K562 (cell line): Measurements from ENCODE around the gene SLC6A9. TPM values are rescaled to one million over a fixed set of nuclear protein-coding genes. Genes with fewer than 3 reads are reported as not detected.
A peak's percentile ranks its signal among the peaks of the same experiment; 100 is the strongest.

ENCODE experiments used
- ATAC-seq: fragments of 200-7000 bp; cut with Tn5 transposase; 3 replicates; pipeline ENCODE4 v1.9.1; 2020; ENCODE audit warnings: moderate library complexity
- BruUV-seq: library from RNA; stranded (reverse); fragments of 400-500 nt; replicated peaks from 2 replicates; lab custom pipeline; 2021; lab: Mats Ljungman, UMichigan
- CTCF ChIA-PET: fragments of 300-600 bp; formaldehyde crosslinking; extraction: SDS; loops from one replicate; lab custom pipeline; 2021; ENCODE audit warnings: low intra/inter-chr PET ratio; lab: Yijun Ruan, JAX
- POLR2A ChIA-PET: fragments of 300-600, 350-650 bp; sonication (Branson Sonifier 250); formaldehyde crosslinking; extraction: SDS; loops from one replicate; lab custom pipeline; 2021; ENCODE audit warnings: antibody characterized with exemption, inconsistent platforms; lab: Yijun Ruan, JAX
- DNase-seq, 4 experiments: peaks; one replicate each; pipeline versions ENCODE4 v3.0.0 to v3.0.0-alpha.2; 2011 to 2018; ENCODE audit warnings: low spot score in 3 of 4, mixed read lengths in 3 of 4; ENCODE audit errors: extremely low read depth in 1 of 4
- FAIRE-seq: peaks from 2 replicates; lab custom pipeline; 2011; peaks lifted over from hg19 to GRCh38; lab: Jason Lieb, UNC
- H2AFZ ChIP-seq: 2 replicates; pipeline ENCODE4 v1.6.0; 2011; ENCODE audit warnings: low read depth, low read length, control low read depth, inconsistent platforms
- H3K27ac ChIP-seq: fragments of 200-600 bp; 3 replicates; pipeline ENCODE4 v1.8.0; 2011; ENCODE audit warnings: low read depth, mild to moderate bottlenecking, control low read depth, inconsistent platforms, low read length, moderate library complexity, mixed read lengths; ENCODE audit errors: extremely low read depth
- H3K27me3 ChIP-seq, 2 experiments: fragments of 300-600 bp in 1 of 2; 2 replicates in 1 of 2; 3 replicates in 1 of 2; pipeline versions ENCODE4 v1.6.0 to v1.8.0; 2011; ENCODE audit warnings: inconsistent platforms in 2 of 2, low read length in 2 of 2, mild to moderate bottlenecking in 1 of 2, mixed read lengths in 1 of 2, moderate library complexity in 1 of 2; ENCODE audit not compliant: control insufficient read depth in 2 of 2, insufficient read depth in 2 of 2
- H3K36me3 ChIP-seq: fragments of 300-600 bp; 3 replicates; pipeline ENCODE4 v1.8.0; 2011; ENCODE audit warnings: mild to moderate bottlenecking, low read length, inconsistent platforms; ENCODE audit not compliant: control insufficient read depth, insufficient read depth
- H3K4me1 ChIP-seq, 2 experiments: fragments of 200-600 bp in 1 of 2; replicated peaks in 1 of 2; 2 replicates in 1 of 2; 3 replicates in 1 of 2; pipeline versions ENCODE4 v1.5.1 to v1.8.0; 2011; ENCODE audit warnings: inconsistent platforms in 2 of 2, low read length in 2 of 2, mild to moderate bottlenecking in 1 of 2, mixed read lengths in 1 of 2, moderate library complexity in 1 of 2; ENCODE audit not compliant: control insufficient read depth in 2 of 2, insufficient read depth in 2 of 2
- H3K4me2 ChIP-seq: 2 replicates; pipeline ENCODE4 v1.6.1; 2011; ENCODE audit warnings: low read length, control low read depth, inconsistent platforms, mixed read lengths; ENCODE audit not compliant: insufficient read depth
- H3K4me3 ChIP-seq: fragments of 200-600 bp; sonication (generic), shearing (Covaris generic); 2 replicates; pipeline ENCODE4 v1.5.1; 2016; ENCODE audit warnings: control low read depth, inconsistent platforms
- H3K79me2 ChIP-seq: fragments of 200-600 bp; 3 replicates; pipeline ENCODE4 v1.8.0; 2011; ENCODE audit warnings: low read length, inconsistent platforms; ENCODE audit not compliant: control insufficient read depth, insufficient read depth
- H3K9ac ChIP-seq, 2 experiments: 2 replicates each; pipeline versions ENCODE4 v1.6.0 to v1.6.1; 2011; ENCODE audit warnings: low read depth in 2 of 2, low read length in 2 of 2, control low read depth in 1 of 2, inconsistent platforms in 1 of 2, mild to moderate bottlenecking in 1 of 2, mixed read lengths in 1 of 2; ENCODE audit not compliant: insufficient read depth in 1 of 2
- H3K9me1 ChIP-seq: one replicate; pipeline ENCODE4 v1.6.0; 2011; ENCODE audit warnings: inconsistent platforms, mild to moderate bottlenecking, low read length, moderate library complexity; ENCODE audit not compliant: control insufficient read depth, insufficient read depth
- H3K9me3 ChIP-seq: replicated peaks from 2 replicates; pipeline ENCODE4 v1.5.1; 2011; ENCODE audit warnings: low read depth, low read length, inconsistent platforms; ENCODE audit not compliant: control insufficient read depth, insufficient read depth
- H4K20me1 ChIP-seq: replicated peaks from 2 replicates; pipeline ENCODE4 v1.6.1; 2011; ENCODE audit warnings: low read length, inconsistent platforms, mixed read lengths; ENCODE audit not compliant: control insufficient read depth, insufficient read depth
- CXXC5 ChIP-seq: fragments of 250-450 bp; sonication (Bioruptor Pico); IDR thresholded peaks from 2 replicates; pipeline ENCODE4 v1.8.0; 2022; ENCODE audit warnings: inconsistent platforms, mild to moderate bottlenecking, moderate library complexity
- DPF2 ChIP-seq: fragments of 450-650 bp; IDR thresholded peaks from 2 replicates; pipeline ENCODE4 v1.6.1; 2016
- E2F3 ChIP-seq: fragments of 250-450 bp; sonication (Bioruptor Pico); IDR thresholded peaks from 2 replicates; pipeline ENCODE4 v1.4.0; 2020; ENCODE audit warnings: mild to moderate bottlenecking
- NEUROD1 ChIP-seq: fragments of 150-350 bp; IDR thresholded peaks from 2 replicates; pipeline ENCODE4 v1.6.1; 2014; ENCODE audit warnings: borderline replicate concordance, low read length, low read depth; ENCODE audit not compliant: partially characterized antibody
- PHF8 ChIP-seq: fragments of 200-600 bp; sonication (generic); IDR thresholded peaks from 2 replicates; pipeline ENCODE4 v1.6.1; 2012; ENCODE audit warnings: mixed run types, mild to moderate bottlenecking, inconsistent platforms, low read length, moderate library complexity, borderline replicate concordance
- POLR2G ChIP-seq: fragments of 200-400 bp; formaldehyde crosslinking; IDR thresholded peaks from 2 replicates; pipeline ENCODE4 v1.6.1; 2017; ENCODE audit warnings: low read depth, mild to moderate bottlenecking, antibody characterized with exemption, low read length, moderate library complexity
- RBBP5 ChIP-seq: fragments of 200-600 bp; sonication (generic); IDR thresholded peaks from 2 replicates; pipeline ENCODE4 v1.6.1; 2012; ENCODE audit warnings: borderline replicate concordance, mild to moderate bottlenecking, low read length, control low read depth, inconsistent platforms; ENCODE audit not compliant: insufficient read depth, poor library complexity, severe bottlenecking
- SNIP1 ChIP-seq: fragments of 450-650 bp; IDR thresholded peaks from 2 replicates; pipeline ENCODE4 v1.7.1; 2017; ENCODE audit warnings: low read depth, mild to moderate bottlenecking
- TGIF2 ChIP-seq: sonication (generic); formaldehyde crosslinking; IDR thresholded peaks from 2 replicates; pipeline ENCODE4 v1.8.1; 2022; ENCODE audit warnings: mild to moderate bottlenecking, missing genetic modification reagents, moderate library complexity
- WHSC1 ChIP-seq: IDR thresholded peaks from one replicate; pipeline ENCODE4 v1.6.1; 2012; ENCODE audit warnings: low read length, control low read depth, inconsistent platforms
- ZFP1 ChIP-seq: fragments of 450-650 bp; formaldehyde crosslinking; IDR thresholded peaks from 2 replicates; pipeline ENCODE4 v1.4.0; 2020; ENCODE audit warnings: mild to moderate bottlenecking, mixed read lengths
- ZNF121 ChIP-seq: sonication (generic); formaldehyde crosslinking; conservative IDR thresholded peaks from 2 replicates; pipeline ENCODE4 v1.8.0; 2022; ENCODE audit warnings: missing genetic modification reagents
- ZSCAN32 ChIP-seq: fragments of 450-650 bp; formaldehyde crosslinking; IDR thresholded peaks from 2 replicates; pipeline ENCODE4 v1.4.0; 2020; ENCODE audit warnings: mild to moderate bottlenecking, moderate library complexity
- WGBS: fragments of 100-300 bp; shearing (Covaris generic); methylation state at CpG from one replicate; pipeline ENCODE4 v1.1.6; 2016; ENCODE audit warnings: low coverage, mixed read lengths; ENCODE audit not compliant: insufficient coverage; ENCODE audit errors: missing lambda C conversion rate; 5-methylcytosine and 5-hydroxymethylcytosine counted together
- in situ Hi-C: fragments of 300-500 bp; cut with MboI; formaldehyde crosslinking; loops from 4 replicates; pipeline ENCODE4 v1.15.0; 2018; ENCODE audit warnings: inconsistent platforms, mixed read lengths
- intact Hi-C: fragments of 100-400 bp; cut with micrococcal nuclease; formaldehyde crosslinking; loops from 2 replicates; pipeline ENCODE4 v1.14.2; 2022
- polyA plus RNA-seq, 8 experiments: library from polyadenylated mRNA; depleted of rRNA in 4 of 8; stranded (reverse) in 5 of 8; unstranded in 3 of 8; fragments of >200 nt; fragmentation: Nextera tagmentation in 2 of 8; fragmentation: Illumina TruSeq in 1 of 8; extraction: Ambion mirVana in 2 of 8; extraction: Trizol in 1 of 8; gene quantifications; 2 replicates each; pipeline versions ENCODE4 v1.2.1 to v1.2.3, GENCODE V29; 2011 to 2014; ENCODE audit warnings: inconsistent platforms in 1 of 8, missing spikeins in 1 of 8
- total RNA-seq, 7 experiments: library from RNA; depleted of rRNA in 6 of 7; stranded (reverse); fragments of >200 nt in 6 of 7; fragmentation: Illumina TruSeq in 2 of 7; extraction: Trizol in 2 of 7; gene quantifications; 2 replicates each; pipeline versions ENCODE4 v1.2.1 to v1.2.3, GENCODE V29; 2011 to 2021; ENCODE audit warnings: low replicate concordance in 1 of 7
- TF ChIP-seq, protein P1 (sequence below), 2 experiments: fragments of 200-800 bp in 1 of 2; sonication (Bioruptor generic) in 1 of 2; sonication (generic) in 1 of 2; formaldehyde crosslinking in 1 of 2; IDR thresholded peaks in 1 of 2; conservative IDR thresholded peaks in 1 of 2; 2 replicates each; pipeline versions ENCODE4 v1.5.0 to v1.6.1; 2016 to 2020; ENCODE audit warnings: missing compliant biosample characterization in 1 of 2, missing genetic modification characterization in 1 of 2, missing genetic modification reagents in 1 of 2
- TF ChIP-seq, protein P2 (sequence below): IDR thresholded peaks from 2 replicates; pipeline ENCODE4 v1.6.1; 2016; ENCODE audit warnings: missing genetic modification characterization, missing compliant biosample characterization
- TF ChIP-seq, protein P3 (sequence below): fragments of 450-650 bp; formaldehyde crosslinking; IDR thresholded peaks from 2 replicates; pipeline ENCODE4 v1.4.0; 2022; ENCODE audit warnings: missing genetic modification characterization

SLC6A9 gene
- total and polyA plus RNA-seq, 9 of the 15 experiments (the other 6 are each of a cell fraction or from before 2014, with no cell fraction given) = 0.17 to 18.7 (median 2.9) TPM

DNA sequence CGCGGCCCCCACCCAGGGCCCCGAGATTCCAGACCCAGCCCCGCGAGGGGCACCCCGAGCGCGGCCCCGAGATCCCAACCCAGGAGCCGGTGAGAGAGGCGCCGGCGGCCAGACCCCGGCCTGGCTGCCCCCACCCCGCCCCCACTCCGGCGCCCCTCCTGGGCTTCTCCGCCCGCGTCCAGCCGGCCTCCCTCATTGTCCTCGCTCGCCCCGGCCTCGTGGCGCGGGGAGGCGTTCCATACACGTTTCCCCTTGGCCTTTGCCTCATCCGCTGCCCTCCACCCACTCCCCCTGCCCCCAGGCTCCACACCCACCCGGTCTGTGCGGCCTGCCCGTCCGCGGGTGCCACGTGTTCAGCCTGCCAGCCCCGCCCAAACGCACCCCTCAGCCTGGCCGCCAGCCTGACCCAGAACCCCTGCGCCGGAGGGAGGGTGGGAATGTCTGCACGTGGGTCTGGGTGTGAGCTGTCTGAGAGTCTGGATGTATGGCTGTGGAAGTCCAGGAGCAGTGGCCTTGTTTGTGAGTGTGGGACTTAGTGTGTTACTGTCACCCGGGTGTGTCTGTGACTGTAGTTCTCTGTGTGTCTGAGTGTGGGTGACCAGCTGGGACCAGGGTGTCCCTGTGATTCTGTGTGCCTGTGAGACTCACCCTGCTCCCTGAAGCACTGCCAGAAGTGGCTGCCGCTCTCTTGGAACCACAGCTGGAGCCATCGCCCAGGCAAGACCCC lies 51.6 kb downstream of the SLC6A9 start (continued):
- TF ChIP-seq ZNF121 (CRISPR knock-in tag) = no peak
- peak; percentile 39; the same call in 1 of the 2 replicates for TF ChIP-seq DPF2
- TF ChIP-seq ZSCAN32 (CRISPR knock-in tag) = no peak

DNA sequence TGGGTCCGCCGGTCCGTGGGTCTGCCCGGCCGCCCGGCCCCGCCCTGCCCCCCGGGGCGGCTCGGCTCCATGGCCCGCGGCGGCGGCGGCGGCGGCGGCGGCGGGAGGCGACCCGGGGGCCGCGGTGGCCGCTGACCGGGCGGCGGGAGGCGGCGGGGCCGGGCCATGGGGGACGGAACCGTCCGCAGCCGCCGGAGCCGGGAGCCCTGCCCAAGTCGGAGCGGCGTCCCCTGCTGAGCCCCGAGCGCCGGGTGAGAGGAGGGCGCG lies 52.1 kb downstream of the SLC6A9 start:
- ATAC-seq = no peak
- Histone ChIP-seq H3K79me2 (peaks cover 81% of the 10 kb centered on the region), H3K27me3 (no peaks in the 10 kb centered on the region), H3K4me1 (peaks cover 48 to 86% of the 10 kb centered on the region in 2 experiments), H3K27ac (peak overlapping the region; percentile 79; the same call in 1 of the 3 replicates), H3K4me3 (peak overlapping the region; percentile 47), H4K20me1 (peaks cover 33% of the 10 kb centered on the region), H3K36me3 (peaks cover 68% of the 10 kb centered on the region), H3K9ac (peak overlapping the region; percentile 75 to 99; a peak in 3 of 4 replicates), H3K9me3 (no peaks in the 10 kb centered on the region), H3K9me1 (peaks cover 21% of the 10 kb centered on the region), H2AFZ (no peak overlapping the region), H3K4me2 (peak overlapping the region; percentile 86; the same call in 1 of the 2 replicates)
- no peak for FAIRE-seq
- no TSS peak for BruUV-seq
- in situ Hi-C loops = no loop called here
- ChIA-PET POLR2A (interaction anchor here (1.1 kb wide), 1 partner anchor 11 kb away, joined by 3 read pairs; no protein-coding TSS in a partner anchor), CTCF (interaction anchor here (0.6 to 1.1 kb wide), 2 partner anchors 47 to 57 kb away, joined by 3 to 5 read pairs; no protein-coding TSS in a partner anchor)
- no CpG with 5 or more reads among the region's 45 CpGs for WGBS
- intact Hi-C loops = no loop called here
- DNase-seq = no peak
- no peak for TF ChIP-seq WHSC1
- peak; percentile 10; the same call in 1 of the 2 replicates for TF ChIP-seq POLR2G
- TF ChIP-seq E2F3 (CRISPR knock-in tag) = no peak
- TF ChIP-seq RBBP5 = peak; percentile 19
- no peak for TF ChIP-seq ZFP1 (CRISPR knock-in tag)
- TF ChIP-seq NEUROD1 = no peak
- no peak for TF ChIP-seq TGIF2 (CRISPR knock-in tag)
- TF ChIP-seq, protein P1, sequence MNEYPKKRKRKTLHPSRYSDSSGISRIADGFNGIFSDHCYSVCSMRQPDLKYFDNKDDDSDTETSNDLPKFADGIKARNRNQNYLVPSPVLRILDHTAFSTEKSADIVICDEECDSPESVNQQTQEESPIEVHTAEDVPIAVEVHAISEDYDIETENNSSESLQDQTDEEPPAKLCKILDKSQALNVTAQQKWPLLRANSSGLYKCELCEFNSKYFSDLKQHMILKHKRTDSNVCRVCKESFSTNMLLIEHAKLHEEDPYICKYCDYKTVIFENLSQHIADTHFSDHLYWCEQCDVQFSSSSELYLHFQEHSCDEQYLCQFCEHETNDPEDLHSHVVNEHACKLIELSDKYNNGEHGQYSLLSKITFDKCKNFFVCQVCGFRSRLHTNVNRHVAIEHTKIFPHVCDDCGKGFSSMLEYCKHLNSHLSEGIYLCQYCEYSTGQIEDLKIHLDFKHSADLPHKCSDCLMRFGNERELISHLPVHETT (CRISPR knock-in tag; conservative IDR thresholded peaks at IDR 0.05 in 1 of 2, IDR thresholded peaks at IDR 0.05 in 1 of 2) = peak in 1 of 2 experiments; percentile 87; a peak in 1 of 4 replicates
- 0 out of 2 replicates have a peak, but pooled peaks have one; percentile 34 for TF ChIP-seq CXXC5 (CRISPR knock-in tag)
- TF ChIP-seq, protein P2, sequence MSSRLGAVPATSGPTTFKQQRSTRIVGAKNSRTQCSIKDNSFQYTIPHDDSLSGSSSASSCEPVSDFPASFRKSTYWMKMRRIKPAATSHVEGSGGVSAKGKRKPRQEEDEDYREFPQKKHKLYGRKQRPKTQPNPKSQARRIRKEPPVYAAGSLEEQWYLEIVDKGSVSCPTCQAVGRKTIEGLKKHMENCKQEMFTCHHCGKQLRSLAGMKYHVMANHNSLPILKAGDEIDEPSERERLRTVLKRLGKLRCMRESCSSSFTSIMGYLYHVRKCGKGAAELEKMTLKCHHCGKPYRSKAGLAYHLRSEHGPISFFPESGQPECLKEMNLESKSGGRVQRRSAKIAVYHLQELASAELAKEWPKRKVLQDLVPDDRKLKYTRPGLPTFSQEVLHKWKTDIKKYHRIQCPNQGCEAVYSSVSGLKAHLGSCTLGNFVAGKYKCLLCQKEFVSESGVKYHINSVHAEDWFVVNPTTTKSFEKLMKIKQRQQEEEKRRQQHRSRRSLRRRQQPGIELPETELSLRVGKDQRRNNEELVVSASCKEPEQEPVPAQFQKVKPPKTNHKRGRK (tag) = no peak
- TF ChIP-seq SNIP1 = no peak
- peak; percentile 34; the same call in 1 of the 2 replicates for TF ChIP-seq PHF8
- TF ChIP-seq, protein P3, sequence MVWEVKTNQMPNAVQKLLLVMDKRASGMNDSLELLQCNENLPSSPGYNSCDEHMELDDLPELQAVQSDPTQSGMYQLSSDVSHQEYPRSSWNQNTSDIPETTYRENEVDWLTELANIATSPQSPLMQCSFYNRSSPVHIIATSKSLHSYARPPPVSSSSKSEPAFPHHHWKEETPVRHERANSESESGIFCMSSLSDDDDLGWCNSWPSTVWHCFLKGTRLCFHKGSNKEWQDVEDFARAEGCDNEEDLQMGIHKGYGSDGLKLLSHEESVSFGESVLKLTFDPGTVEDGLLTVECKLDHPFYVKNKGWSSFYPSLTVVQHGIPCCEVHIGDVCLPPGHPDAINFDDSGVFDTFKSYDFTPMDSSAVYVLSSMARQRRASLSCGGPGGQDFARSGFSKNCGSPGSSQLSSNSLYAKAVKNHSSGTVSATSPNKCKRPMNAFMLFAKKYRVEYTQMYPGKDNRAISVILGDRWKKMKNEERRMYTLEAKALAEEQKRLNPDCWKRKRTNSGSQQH (CRISPR knock-in tag) = no peak
